SK-N-SH treated with all-trans-retinoic acid at 6 μM for 48 hours (cell line): Measurements from ENCODE around the gene ATP8A2.

Experiments used
- ARNTL ChIP-seq: fragments of 450-650 bp; formaldehyde crosslinking; IDR thresholded peaks from 2 replicates; pipeline ENCODE4 v1.5.0; 2020; ENCODE audit warnings: low read depth, mild to moderate bottlenecking, moderate library complexity, borderline replicate concordance
- CREB5 ChIP-seq: fragments of 250-450 bp; sonication (Bioruptor Pico); IDR thresholded peaks from 2 replicates; pipeline ENCODE4 v1.5.1; 2020; ENCODE audit warnings: low read depth, mild to moderate bottlenecking, moderate library complexity
- CSDC2 ChIP-seq: fragments of 250-450 bp; sonication (Bioruptor Pico); IDR thresholded peaks from 2 replicates; pipeline ENCODE4 v1.5.0; 2020; ENCODE audit warnings: mild to moderate bottlenecking, moderate library complexity
- ESRRG ChIP-seq: fragments of 250-450 bp; sonication (Bioruptor Pico); IDR thresholded peaks from 2 replicates; pipeline ENCODE4 v1.6.1; 2021; ENCODE audit warnings: mild to moderate bottlenecking
- PATZ1 ChIP-seq: fragments of 250-450 bp; sonication (Bioruptor Pico); IDR thresholded peaks from 2 replicates; pipeline ENCODE4 v1.8.0; 2020; ENCODE audit warnings: mild to moderate bottlenecking, moderate library complexity, borderline replicate concordance
- RARB ChIP-seq: fragments of 250-450 bp; sonication (Bioruptor Pico); IDR thresholded peaks from 2 replicates; pipeline ENCODE4 v1.8.0; 2021; ENCODE audit warnings: mild to moderate bottlenecking, moderate library complexity
- SNAI2 ChIP-seq: fragments of 250-450 bp; sonication (Bioruptor Pico); IDR thresholded peaks from 2 replicates; pipeline ENCODE4 v1.5.0; 2020; ENCODE audit warnings: mild to moderate bottlenecking, moderate library complexity
- TCF4 ChIP-seq: fragments of 250-450 bp; sonication (Bioruptor Pico); IDR thresholded peaks from 2 replicates; pipeline ENCODE4 v1.8.0; 2021; ENCODE audit warnings: mild to moderate bottlenecking, moderate library complexity, borderline replicate concordance
- TOX ChIP-seq: fragments of 250-450 bp; sonication (Bioruptor Pico); IDR thresholded peaks from 2 replicates; pipeline ENCODE4 v1.8.0; 2021; ENCODE audit warnings: mild to moderate bottlenecking, moderate library complexity, borderline replicate concordance
- TSHZ2 ChIP-seq: fragments of 250-450 bp; sonication (Bioruptor Pico); IDR thresholded peaks from 2 replicates; pipeline ENCODE4 v1.5.0; 2020; ENCODE audit warnings: mild to moderate bottlenecking, moderate library complexity
- ZFP30 ChIP-seq: fragments of 450-650 bp; formaldehyde crosslinking; IDR thresholded peaks from 2 replicates; pipeline ENCODE4 v1.5.0; 2022; ENCODE audit warnings: mild to moderate bottlenecking, moderate library complexity
- ZNF70 ChIP-seq: fragments of 450-650 bp; formaldehyde crosslinking; IDR thresholded peaks from 2 replicates; pipeline ENCODE4 v1.5.0; 2020; ENCODE audit warnings: mild to moderate bottlenecking, moderate library complexity

GRCh38 chr13:25722893-25723292 lies 351.1 kb downstream of the ATP8A2 start:
- no peak for TF ChIP-seq ARNTL (CRISPR knock-in tag)
- TF ChIP-seq PATZ1 (CRISPR knock-in tag), result no peak
- TF ChIP-seq TOX (CRISPR knock-in tag), result no peak
- TF ChIP-seq CREB5 (CRISPR knock-in tag), result no peak
- no peak for TF ChIP-seq ZNF70 (CRISPR knock-in tag)
- no peak for TF ChIP-seq SNAI2 (CRISPR knock-in tag)
- TF ChIP-seq RARB (CRISPR knock-in tag), result no peak
- TF ChIP-seq ESRRG (CRISPR knock-in tag), result no peak
- TF ChIP-seq ZFP30 (CRISPR knock-in tag), result no peak
- TF ChIP-seq TCF4 (CRISPR knock-in tag), result no peak
- no peak for TF ChIP-seq CSDC2 (CRISPR knock-in tag)
- no peak for TF ChIP-seq TSHZ2
